GM18505 (cell line): ENCODE results near the gene ZNF460.

ENCODE experiments used
- ATAC-seq: cut with Tn5 transposase; IDR thresholded peaks from one replicate; pipeline ENCODE4 v1.9.1; 2021; ENCODE audit not compliant: unreplicated experiment
- POLR2A ChIP-seq: IDR thresholded peaks from 4 replicates; pipeline ENCODE4 v1.6.1; 2011; ENCODE audit warnings: borderline replicate concordance; ENCODE audit not compliant: insufficient read depth, insufficient read length; ENCODE audit errors: extremely low read depth

ZNF460 gene

GRCh38 chr19:57342582-57342981 is 62.3 kb downstream of the ZNF460 start:
- TF ChIP-seq POLR2A = no peak
- no peak for ATAC-seq
